Heart left ventricle (tissue), 16 donors: ENCODE results near the gene DMD. TPM values are rescaled to one million over a fixed set of nuclear protein-coding genes. Genes with fewer than 3 reads are reported as not detected.
A peak's percentile ranks its signal among the peaks of the same experiment; 100 is the strongest.

Source experiments
- ATAC-seq, 4 donors: fragments of 200-7000 bp; cut with Tn5 transposase; one replicate each; pipeline ENCODE4 v1.9.1; 2020 to 2022; ENCODE audit warnings: moderate library complexity in 4 of 4, mild to moderate bottlenecking in 3 of 4, moderate number of reproducible peaks in 1 of 4
- DNase-seq, 5 donors: peaks; one replicate each; pipeline ENCODE4 v3.0.0-alpha.2; 2020
- H3K27ac ChIP-seq, 12 donors: fragments of 200-600 bp; sonication (generic) in 4 of 12; one replicate each; pipeline versions ENCODE4 v1.5.0 to v1.8.0; 2016 to 2022; ENCODE audit warnings: mild to moderate bottlenecking in 2 of 12
- H3K27me3 ChIP-seq, 9 donors: fragments of 200-600 bp; sonication (generic) in 2 of 9; one replicate each; pipeline versions ENCODE4 v1.5.1 to v1.8.0; 2016 to 2022; ENCODE audit warnings: mild to moderate bottlenecking in 3 of 9
- H3K36me3 ChIP-seq, 9 donors: fragments of 200-600 bp; sonication (generic) in 2 of 9; one replicate each; pipeline versions ENCODE4 v1.5.0 to v1.8.0; 2018 to 2022; ENCODE audit warnings: mild to moderate bottlenecking in 2 of 9
- H3K4me1 ChIP-seq, 12 donors: fragments of 200-600 bp; sonication (generic) in 4 of 12; one replicate each; pipeline versions ENCODE4 v1.5.0 to v1.8.0; 2016 to 2022; ENCODE audit warnings: mild to moderate bottlenecking in 3 of 12
- H3K4me3 ChIP-seq, 12 donors: fragments of 200-600 bp; sonication (generic) in 4 of 12; one replicate each; pipeline versions ENCODE4 v1.5.0 to v1.8.0; 2017 to 2022; ENCODE audit warnings: mild to moderate bottlenecking in 9 of 12, moderate library complexity in 4 of 12
- H3K9me3 ChIP-seq, 12 donors: fragments of 200-600 bp; sonication (generic) in 4 of 12; one replicate each; pipeline versions ENCODE4 v1.5.0 to v1.8.0; 2016 to 2022; ENCODE audit warnings: mild to moderate bottlenecking in 1 of 12
- CTCF ChIP-seq, 12 donors: fragments of 200-600 bp; sonication (generic) in 4 of 12; IDR thresholded peaks; one replicate each; pipeline versions ENCODE4 v1.5.0 to v1.8.0; 2018 to 2022; ENCODE audit warnings: antibody characterized with exemption in 12 of 12, mild to moderate bottlenecking in 5 of 12
- POLR2A ChIP-seq, 2 donors: fragments of 450-650 bp; IDR thresholded peaks; one replicate each; pipeline ENCODE4 v1.6.1; 2017; ENCODE audit warnings: antibody characterized with exemption in 2 of 2, mild to moderate bottlenecking in 2 of 2, moderate library complexity in 2 of 2
- WGBS, 4 donors: extraction: QIAGEN DNeasy Blood & Tissue Kit in 2 of 4; methylation state at CpG; one replicate each; pipeline versions ENCODE4 v1.1.5 to v1.1.7; 2013 to 2018; 5-methylcytosine and 5-hydroxymethylcytosine counted together
- intact Hi-C, 10 donors: fragments of 100-400 bp; cut with DNase I; formaldehyde crosslinking; loops; one replicate each; pipeline versions ENCODE4 v1.11.1 to v1.14.2; 2022
- polyA plus RNA-seq, 2 donors: library from polyadenylated mRNA; stranded (reverse); fragments of 200-250 nt; gene quantifications; one replicate each; pipeline ENCODE4 v1.2.3, GENCODE V29; 2013
- total RNA-seq, 9 donors: library from RNA; depleted of rRNA in 2 of 9; stranded (reverse); fragments of >200 nt in 2 of 9; fragmentation: NEBNext Ultra II Directional in 3 of 9; extraction: Animal tissue kit (Norgen Biotek cat#: 25700) in 3 of 9; gene quantifications; one replicate each; pipeline versions ENCODE4 v1.1.0 to v1.2.4, GENCODE V29; 2016 to 2023
- donor health status: ischemic (EF 13 %, LVEDD 7.1; RV severe dilation, severe dysfunction).
- donor health status: healthy with polysubstance abuse.
- donor health status: DM: no; HTN: yes; CAD: no.
- donor health status: DM: no; HTN: no; CAD: no.
- donor health status: ischemic (EF 25% LVEDD 6.9; RV normal size, moderate dysfunction).
- donor health status: ischemic (EF 25% LVEDD 5.7; RV mildly dilated, moderate dysfunction).
- donor health status: healthy.
- donor health status: DM: yes; HTN: yes; CAD: no.
- donor health status: ischemic (EF 35%, LVEDD 5.7; RV mildly dilated, moderate dysfunction).
- donor health status: nonischemic (EF 11% LVEDD 7.7; RV severe dilation, severe dysfunction).
- donor health status: DM: yes; HTN: yes; CAD: no.
- donor health status: PGD.
- donor health status: ischemic (EF 29% LVEDD 5.4; RV normal size, mild dysfunction).
- donor health status: nonischemic (EF 23%, LVEDD 6.1; RV moderate dilation, normal function).

DMD gene
- total and polyA plus RNA-seq, 11 donors, result 34.7 to 236 (median 162) TPM

DNA sequence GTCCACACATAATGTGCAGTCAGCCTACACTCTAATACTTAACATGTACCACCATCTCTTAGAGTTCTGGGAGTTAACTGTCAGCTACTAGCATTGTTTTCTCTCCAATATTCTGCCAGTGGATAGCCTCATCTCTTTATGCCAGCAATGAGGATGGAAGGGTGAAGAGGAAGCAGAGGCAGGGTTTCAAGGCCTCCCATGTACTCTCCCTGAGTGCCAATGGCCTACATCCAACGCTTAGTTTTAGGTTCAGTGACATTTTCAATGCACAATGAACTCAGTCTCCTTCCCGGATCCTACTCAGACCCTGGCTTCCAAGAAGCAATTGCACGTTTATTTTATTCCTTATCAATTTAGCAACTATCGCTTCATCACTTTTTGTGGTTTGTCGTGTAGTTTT is 686.1 kb downstream of the DMD start:
- no peaks in the 10 kb centered on the region for H3K36me3 ChIP-seq
- intact Hi-C loops, result no loop called here
- H3K9me3 ChIP-seq, result no peaks in the 10 kb centered on the region
- no peaks in the 10 kb centered on the region for H3K27me3 ChIP-seq
- ATAC-seq (peak; percentile 52 to 78 (median 73)), DNase-seq (no peak)
- H3K4me1 ChIP-seq, result peaks cover 0 to 8% (median 0%) of the 10 kb centered on the region in 12 donors
- TF ChIP-seq CTCF (IDR thresholded peaks at IDR 0.05) (no peak), POLR2A (IDR thresholded peaks at IDR 0.05) (no peak)
- no peak overlapping the region for H3K27ac ChIP-seq
- WGBS, 4 donors, result 57 to 74% (median 59%) methylated on average over 5 of the region's 5 CpGs
- no peak overlapping the region for H3K4me3 ChIP-seq

GRCh38 chrX:32524385-32524784 is 687.0 kb downstream of the DMD start:
- peak in 2 of 4 donors; percentile 51 to 66 for ATAC-seq
- no peaks in the 10 kb centered on the region for H3K27me3 ChIP-seq
- no peaks in the 10 kb centered on the region for H3K9me3 ChIP-seq
- 40 to 57% (median 46%) methylated on average over 2 of the region's 2 CpGs for WGBS, 4 donors
- intact Hi-C loops, result no loop called here
- no peak overlapping the region for H3K4me3 ChIP-seq
- H3K27ac ChIP-seq, result no peak overlapping the region
- no peak for DNase-seq
- TF ChIP-seq POLR2A (IDR thresholded peaks at IDR 0.05) (no peak), CTCF (IDR thresholded peaks at IDR 0.05) (no peak)
- no peaks in the 10 kb centered on the region for H3K36me3 ChIP-seq
- peaks cover 0 to 8% (median 0%) of the 10 kb centered on the region in 12 donors for H3K4me1 ChIP-seq

- ATAC-seq (no peak), DNase-seq (no peak)
- Histone ChIP-seq H3K27ac (no peak overlapping the region), H3K9me3 (no peaks in the 10 kb centered on the region), H3K27me3 (no peaks in the 10 kb centered on the region), H3K4me1 (peaks cover 0 to 8% (median 0%) of the 10 kb centered on the region in 12 donors), H3K36me3 (no peaks in the 10 kb centered on the region), H3K4me3 (no peak overlapping the region)
- WGBS, 4 donors, result 85 to 89% (median 87%) methylated on average over 2 of the region's 2 CpGs
- TF ChIP-seq CTCF (IDR thresholded peaks at IDR 0.05) (no peak), POLR2A (IDR thresholded peaks at IDR 0.05) (no peak)
- intact Hi-C loops, result no loop called here
Measured at GRCh38 chrX:32520789-32521188, 690.6 kb downstream of the DMD start.

GRCh38 chrX:32514986-32515385 is 696.4 kb downstream of the DMD start:
- intact Hi-C loops, result no loop called here
- DNase-seq (no peak), ATAC-seq (no peak)
- H3K4me3 ChIP-seq, result no peak overlapping the region
- peaks cover 0 to 5% (median 0%) of the 10 kb centered on the region in 9 donors for H3K27me3 ChIP-seq
- H3K27ac ChIP-seq, result no peak overlapping the region
- no peaks in the 10 kb centered on the region for H3K36me3 ChIP-seq
- WGBS, 4 donors, result 61 to 74% (median 66%) methylated on average over 5 of the region's 5 CpGs
- H3K9me3 ChIP-seq, result no peaks in the 10 kb centered on the region
- TF ChIP-seq CTCF (IDR thresholded peaks at IDR 0.05) (no peak), POLR2A (IDR thresholded peaks at IDR 0.05) (no peak)
- H3K4me1 ChIP-seq, result no peaks in the 10 kb centered on the region
